C4-2B (cell line): ENCODE results near the gene TRIM66.

ENCODE experiments used
- ZFX ChIP-seq: fragments of 450-650 bp; IDR thresholded peaks from 2 replicates; pipeline ENCODE4 v1.6.1; 2017
- TF ChIP-seq, protein P1 (sequence below): fragments of 450-650 bp; conservative IDR thresholded peaks from 2 replicates; pipeline ENCODE4 v1.5.1; 2017; ENCODE audit warnings: mild to moderate bottlenecking

DNA sequence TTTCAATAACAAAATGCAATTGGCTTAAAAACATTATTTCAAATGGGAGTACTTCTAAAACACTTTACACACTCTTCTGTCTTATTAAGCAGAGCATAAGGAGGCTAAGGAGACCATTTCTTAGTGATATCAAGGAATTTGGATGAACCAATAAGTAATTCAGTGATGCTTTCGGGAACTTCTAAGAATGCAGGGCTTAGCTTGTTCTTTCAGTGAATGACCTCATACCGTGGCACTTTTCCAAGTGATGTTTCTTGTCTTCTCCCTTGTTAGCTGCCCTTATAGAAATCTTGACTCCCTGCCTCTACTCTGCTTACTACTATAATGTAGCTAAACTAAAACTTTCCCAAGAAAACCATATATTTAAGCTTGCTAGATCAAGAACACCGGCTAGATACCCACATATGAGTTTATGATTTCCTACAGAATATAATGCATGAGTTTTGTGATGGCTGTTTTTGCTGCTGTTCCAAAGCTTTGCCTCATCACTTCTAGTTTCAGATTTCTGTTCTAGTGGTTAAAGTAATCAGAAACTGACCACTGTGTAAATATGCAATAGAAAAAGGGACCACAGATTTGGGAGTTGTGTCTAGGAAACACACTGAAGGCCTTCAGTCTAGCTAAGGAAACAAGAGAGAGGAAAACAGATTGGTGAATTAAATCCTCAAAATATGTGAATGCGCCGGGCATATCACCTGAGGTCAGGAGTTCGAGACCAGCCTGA is 50.9 kb downstream of the TRIM66 start:
- TF ChIP-seq, protein P1, sequence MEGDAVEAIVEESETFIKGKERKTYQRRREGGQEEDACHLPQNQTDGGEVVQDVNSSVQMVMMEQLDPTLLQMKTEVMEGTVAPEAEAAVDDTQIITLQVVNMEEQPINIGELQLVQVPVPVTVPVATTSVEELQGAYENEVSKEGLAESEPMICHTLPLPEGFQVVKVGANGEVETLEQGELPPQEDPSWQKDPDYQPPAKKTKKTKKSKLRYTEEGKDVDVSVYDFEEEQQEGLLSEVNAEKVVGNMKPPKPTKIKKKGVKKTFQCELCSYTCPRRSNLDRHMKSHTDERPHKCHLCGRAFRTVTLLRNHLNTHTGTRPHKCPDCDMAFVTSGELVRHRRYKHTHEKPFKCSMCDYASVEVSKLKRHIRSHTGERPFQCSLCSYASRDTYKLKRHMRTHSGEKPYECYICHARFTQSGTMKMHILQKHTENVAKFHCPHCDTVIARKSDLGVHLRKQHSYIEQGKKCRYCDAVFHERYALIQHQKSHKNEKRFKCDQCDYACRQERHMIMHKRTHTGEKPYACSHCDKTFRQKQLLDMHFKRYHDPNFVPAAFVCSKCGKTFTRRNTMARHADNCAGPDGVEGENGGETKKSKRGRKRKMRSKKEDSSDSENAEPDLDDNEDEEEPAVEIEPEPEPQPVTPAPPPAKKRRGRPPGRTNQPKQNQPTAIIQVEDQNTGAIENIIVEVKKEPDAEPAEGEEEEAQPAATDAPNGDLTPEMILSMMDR, result no peak
- TF ChIP-seq ZFX, result no peak
